GM21825 (cell line): ENCODE measurements around the gene CCNB2.
A peak's percentile ranks its signal among the peaks of the same experiment; 100 is the strongest.
"Not testable (repeated sequence)": the region's sequence is repeated elsewhere in the genome, so short reads cannot be mapped to it uniquely, and the experiment has no call there.

Source experiments
- ATAC-seq: cut with Tn5 transposase; IDR thresholded peaks from one replicate; pipeline ENCODE4 v1.9.1; 2021; ENCODE audit warnings: mild to moderate bottlenecking, moderate library complexity; ENCODE audit not compliant: unreplicated experiment

CCNB2 gene

GRCh38 chr15:59131969-59132562, 27.1 kb downstream of the CCNB2 start:
- ATAC-seq, result no peak

- ATAC-seq, result no peak
Observed at GRCh38 chr15:59133929-59134427, 29.0 kb downstream of the CCNB2 start.

- no peak for ATAC-seq
Observed at GRCh38 chr15:59137566-59137965, 32.6 kb downstream of the CCNB2 start.

GRCh38 chr15:59138243-59138642, 33.3 kb downstream of the CCNB2 start:
- peak; percentile 43 for ATAC-seq

- no peak for ATAC-seq
Observed at GRCh38 chr15:59140422-59141226, 35.7 kb downstream of the CCNB2 start.

- ATAC-seq, result no peak
Observed at GRCh38 chr15:59143281-59143680, 38.3 kb downstream of the CCNB2 start.

GRCh38 chr15:59144594-59144993, 39.6 kb downstream of the CCNB2 start:
- ATAC-seq, result not testable (repeated sequence)

- ATAC-seq, result no peak
Observed at GRCh38 chr15:59147666-59148065, 42.7 kb downstream of the CCNB2 start.

- ATAC-seq, result no peak
Observed at GRCh38 chr15:59148153-59148833, 43.3 kb downstream of the CCNB2 start.

- no peak for ATAC-seq
Observed at GRCh38 chr15:59150185-59150584, 45.2 kb downstream of the CCNB2 start.

- ATAC-seq, result no peak
Observed at GRCh38 chr15:59152694-59153450, 47.9 kb downstream of the CCNB2 start.

- ATAC-seq, result no peak
Observed at GRCh38 chr15:59153466-59153865, 48.5 kb downstream of the CCNB2 start.

- ATAC-seq, result no peak
Observed at GRCh38 chr15:59154243-59154642, 49.3 kb downstream of the CCNB2 start.

- no peak for ATAC-seq
Observed at GRCh38 chr15:59155431-59155830, 50.5 kb downstream of the CCNB2 start.

GRCh38 chr15:59157396-59157795, 52.5 kb downstream of the CCNB2 start:
- ATAC-seq, result no peak

GRCh38 chr15:59157840-59158700, 53.1 kb downstream of the CCNB2 start:
- no peak for ATAC-seq

- ATAC-seq, result no peak
Observed at GRCh38 chr15:59158701-59159034, 53.7 kb downstream of the CCNB2 start.

- no peak for ATAC-seq
Observed at GRCh38 chr15:59159210-59159609, 54.3 kb downstream of the CCNB2 start.

GRCh38 chr15:59160880-59161593, 56.1 kb downstream of the CCNB2 start:
- ATAC-seq, result no peak

- not testable (repeated sequence) for ATAC-seq
Observed at GRCh38 chr15:59162080-59162479, 57.1 kb downstream of the CCNB2 start.
